ENCODE measurements around the gene LBX1.

The LBX1 gene

GRCh38 chr10:101236376-101237080, 7.3 kb upstream of the LBX1 start:
- intact Hi-C loops (cut with micrococcal nuclease), result no loop called here
- Mint-ChIP-seq H3K27me3 (peaks cover 95% of the 10 kb centered on the region), H3K4me3 (no peak overlapping the region)

GRCh38 chr10:101235766-101236165, 6.5 kb upstream of the LBX1 start:
- Mint-ChIP-seq H3K27me3 (peaks cover 95% of the 10 kb centered on the region), H3K36me3 (ENCODE audit: low read depth) (no peaks in the 10 kb centered on the region), H3K9me3 (no peaks in the 10 kb centered on the region), H3K4me3 (no peak overlapping the region), H3K27ac (no peak overlapping the region), H3K4me1 (ENCODE audit: low read depth) (peaks cover 14% of the 10 kb centered on the region)
- intact Hi-C loops (cut with micrococcal nuclease), result no loop called here

More at GRCh38 chr10:101236376-101237080, 7.3 kb upstream of the LBX1 start:
- no peaks in the 10 kb centered on the region for H3K9me3 Mint-ChIP-seq
- H3K36me3 Mint-ChIP-seq (ENCODE audit: low read depth), result no peaks in the 10 kb centered on the region
- H3K27ac Mint-ChIP-seq, result no peak overlapping the region
- H3K4me1 Mint-ChIP-seq (ENCODE audit: low read depth), result peaks cover 14% of the 10 kb centered on the region

DNA sequence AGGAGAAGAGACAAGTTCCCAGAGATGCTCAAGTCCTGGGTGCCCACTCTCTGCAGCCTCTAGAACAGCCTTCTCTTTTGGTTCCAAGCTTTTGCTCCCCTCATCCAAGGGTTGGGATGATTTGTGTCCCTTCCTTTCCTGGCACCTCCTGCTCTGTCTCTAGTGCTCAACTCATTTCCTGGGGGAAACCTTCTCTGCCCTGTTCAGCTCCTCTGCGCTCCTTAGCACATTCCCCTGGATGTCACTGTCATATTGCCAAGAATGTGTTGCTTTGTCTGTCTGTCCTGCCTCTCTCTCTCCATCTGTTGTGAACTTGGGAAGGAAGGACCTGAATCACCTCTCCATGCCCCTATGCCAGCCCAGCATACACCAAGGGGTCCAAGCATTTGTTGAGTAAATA, 5.1 kb upstream of the LBX1 start:
- H3K4me1 Mint-ChIP-seq (ENCODE audit: low read depth), result peaks cover 16% of the 10 kb centered on the region
- intact Hi-C loops (cut with micrococcal nuclease), result no loop called here
- H3K27me3 Mint-ChIP-seq, result peaks cover 97% of the 10 kb centered on the region
- no peaks in the 10 kb centered on the region for H3K9me3 Mint-ChIP-seq
- H3K36me3 Mint-ChIP-seq (ENCODE audit: low read depth), result no peaks in the 10 kb centered on the region
- no peak overlapping the region for H3K27ac Mint-ChIP-seq
- no peak overlapping the region for H3K4me3 Mint-ChIP-seq

DNA sequence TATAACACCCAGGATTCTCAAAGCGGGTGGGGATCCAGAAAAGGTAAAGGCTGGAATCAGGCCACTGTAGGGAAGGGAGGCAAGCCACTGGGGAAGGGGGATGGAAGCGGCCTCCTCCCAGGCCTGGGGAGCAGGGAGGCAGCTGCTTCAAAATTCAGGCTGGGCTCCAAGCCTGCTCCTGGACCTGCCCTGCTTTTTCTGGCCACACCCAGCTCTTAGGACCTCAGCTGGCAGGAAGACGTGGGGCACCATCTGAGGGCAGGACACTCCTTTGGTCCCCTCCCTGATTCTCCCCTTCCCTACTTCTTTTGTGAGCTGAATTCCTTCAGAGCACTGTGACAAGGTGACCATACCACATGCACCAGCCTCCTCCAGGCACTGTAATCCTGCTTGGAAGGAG, 4.6 kb upstream of the LBX1 start:
- Mint-ChIP-seq H3K27ac (no peak overlapping the region), H3K4me1 (ENCODE audit: low read depth) (peaks cover 20% of the 10 kb centered on the region), H3K27me3 (peaks cover 97% of the 10 kb centered on the region), H3K36me3 (ENCODE audit: low read depth) (no peaks in the 10 kb centered on the region), H3K4me3 (no peak overlapping the region), H3K9me3 (no peaks in the 10 kb centered on the region)
- intact Hi-C loops (cut with micrococcal nuclease), result no loop called here

DNA sequence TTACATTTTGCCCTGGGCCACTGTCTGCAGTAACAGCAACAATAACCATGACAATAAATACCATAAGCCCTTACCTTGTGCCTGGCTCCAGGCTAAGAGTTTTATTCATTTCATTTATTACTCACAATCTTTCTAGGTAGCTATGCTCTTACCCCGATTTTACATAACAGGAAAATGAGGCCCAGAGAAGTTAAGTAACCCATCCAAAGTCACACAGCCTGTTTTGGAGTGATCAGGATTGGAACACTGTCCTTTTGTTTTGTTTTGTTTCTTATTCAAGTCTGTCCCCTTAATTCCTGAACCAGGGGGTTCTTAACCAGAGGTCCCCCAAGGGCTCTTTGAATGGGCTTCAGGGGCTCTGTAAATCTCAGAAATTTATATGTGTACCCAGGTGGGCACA, 4.2 kb upstream of the LBX1 start:
- H3K4me3 Mint-ChIP-seq, result no peak overlapping the region
- intact Hi-C loops (cut with micrococcal nuclease), result no loop called here
- no peak overlapping the region for H3K27ac Mint-ChIP-seq
- H3K27me3 Mint-ChIP-seq, result peaks cover 97% of the 10 kb centered on the region
- H3K9me3 Mint-ChIP-seq, result no peaks in the 10 kb centered on the region
- H3K36me3 Mint-ChIP-seq (ENCODE audit: low read depth), result no peaks in the 10 kb centered on the region
- peaks cover 20% of the 10 kb centered on the region for H3K4me1 Mint-ChIP-seq (ENCODE audit: low read depth)

DNA sequence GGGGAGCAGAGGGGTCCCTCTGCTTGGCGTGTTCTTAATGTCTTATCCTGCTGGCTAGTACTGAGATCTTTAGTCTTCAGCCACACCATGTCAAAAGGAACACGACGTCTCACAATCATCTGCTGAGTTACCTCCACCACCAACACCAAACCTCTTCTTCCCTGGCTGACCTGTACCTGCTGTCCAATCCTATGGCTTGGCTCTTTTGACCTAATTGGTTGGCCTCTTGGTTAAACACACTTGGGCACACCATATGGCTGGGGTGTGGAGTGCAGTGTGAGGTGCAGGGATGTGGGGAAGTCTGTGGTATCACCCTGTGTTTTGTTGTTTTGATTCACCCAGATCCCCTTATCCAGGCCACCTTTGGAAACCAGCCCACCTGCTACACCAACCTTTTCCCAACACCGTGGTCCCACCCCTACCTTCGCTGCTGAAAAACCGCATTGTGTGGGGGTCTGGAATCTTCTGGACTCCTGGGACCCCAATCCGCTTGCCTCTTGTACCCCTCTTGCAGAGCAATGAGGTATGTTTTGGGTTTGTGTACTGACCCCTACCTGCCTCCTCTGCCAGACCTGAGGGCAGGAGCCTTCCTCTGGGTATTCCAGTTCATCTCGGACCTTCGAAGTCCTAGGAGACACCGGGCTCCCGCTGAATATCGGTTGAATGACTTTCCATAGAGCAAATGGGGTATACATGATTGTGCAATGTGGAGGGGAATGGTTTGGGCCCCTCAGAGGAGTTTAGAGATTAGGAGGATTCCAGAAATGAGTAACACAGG, 2.8 kb upstream of the LBX1 start:
- Mint-ChIP-seq H3K4me3 (no peak overlapping the region), H3K27me3 (peaks cover 97% of the 10 kb centered on the region), H3K4me1 (ENCODE audit: low read depth) (peaks cover 15% of the 10 kb centered on the region), H3K27ac (no peak overlapping the region), H3K9me3 (no peaks in the 10 kb centered on the region), H3K36me3 (ENCODE audit: low read depth) (no peaks in the 10 kb centered on the region)
- intact Hi-C loops (cut with micrococcal nuclease), result no loop called here

DNA sequence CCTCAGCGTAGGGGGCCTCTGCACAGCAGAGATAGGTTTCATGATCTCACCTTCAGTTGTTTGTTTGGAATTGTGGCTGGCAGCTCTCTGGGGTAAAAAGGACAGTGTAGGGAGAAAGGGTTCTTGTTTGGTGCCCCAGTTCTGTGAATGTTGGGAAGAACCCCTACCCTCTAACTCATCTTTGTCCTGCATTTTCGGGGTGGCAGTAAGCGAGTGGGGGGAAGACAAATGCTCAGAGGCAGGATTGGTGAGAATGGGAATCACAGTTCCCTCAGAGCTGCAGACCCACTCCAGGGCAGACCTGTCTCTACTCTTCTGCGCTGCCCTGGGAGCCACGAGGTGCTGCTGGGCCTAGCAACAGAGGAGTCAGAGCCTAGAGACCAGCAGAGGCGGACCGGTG, 1.8 kb upstream of the LBX1 start:
- intact Hi-C loops (cut with micrococcal nuclease), result no loop called here
- H3K4me1 Mint-ChIP-seq (ENCODE audit: low read depth), result peaks cover 15% of the 10 kb centered on the region
- no peak overlapping the region for H3K4me3 Mint-ChIP-seq
- H3K27ac Mint-ChIP-seq, result no peak overlapping the region
- peaks cover 97% of the 10 kb centered on the region for H3K27me3 Mint-ChIP-seq
- H3K36me3 Mint-ChIP-seq (ENCODE audit: low read depth), result no peaks in the 10 kb centered on the region
- no peaks in the 10 kb centered on the region for H3K9me3 Mint-ChIP-seq

DNA sequence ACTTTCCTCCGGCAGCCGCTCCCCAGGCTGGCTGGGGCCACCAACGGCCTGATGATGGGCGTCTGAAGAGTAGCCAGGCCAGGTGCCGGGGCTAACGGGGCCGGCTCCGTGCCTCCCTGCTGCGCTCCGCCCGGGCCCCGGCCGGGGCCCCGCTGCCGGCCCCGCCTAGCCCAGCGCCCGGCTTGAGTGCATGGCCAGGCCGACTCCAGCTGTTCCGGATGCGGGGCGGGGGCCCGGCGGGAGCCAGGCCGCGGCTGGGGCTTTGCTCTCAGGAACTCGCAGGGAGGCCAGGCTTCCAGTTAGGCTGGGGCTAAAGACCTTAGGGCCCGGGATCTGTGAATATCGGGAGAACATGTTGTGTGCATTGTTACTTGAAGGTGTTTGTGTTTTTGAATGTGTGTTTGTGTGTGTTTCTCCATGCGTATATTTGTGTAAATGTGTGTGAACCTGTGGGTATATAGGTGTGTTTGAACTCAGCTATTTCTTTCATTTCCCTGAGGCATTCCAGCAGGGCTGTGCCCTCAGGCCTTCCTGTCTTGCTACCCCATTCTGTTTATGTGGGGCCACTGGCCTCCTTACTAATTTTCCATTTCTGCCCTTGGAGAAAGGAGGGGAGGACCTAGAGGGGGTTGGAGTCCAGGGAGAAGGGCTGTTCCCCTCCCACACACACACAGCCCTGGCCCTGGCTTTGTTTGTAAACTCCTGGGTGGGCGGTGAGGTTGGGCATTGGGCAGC, 1.1 kb upstream of the LBX1 start:
- no peaks in the 10 kb centered on the region for H3K36me3 Mint-ChIP-seq (ENCODE audit: low read depth)
- no peak overlapping the region for H3K27ac Mint-ChIP-seq
- H3K4me3 Mint-ChIP-seq, result no peak overlapping the region
- peaks cover 16% of the 10 kb centered on the region for H3K4me1 Mint-ChIP-seq (ENCODE audit: low read depth)
- no peaks in the 10 kb centered on the region for H3K9me3 Mint-ChIP-seq
- intact Hi-C loops (cut with micrococcal nuclease), result no loop called here
- H3K27me3 Mint-ChIP-seq, result peaks cover 97% of the 10 kb centered on the region

DNA sequence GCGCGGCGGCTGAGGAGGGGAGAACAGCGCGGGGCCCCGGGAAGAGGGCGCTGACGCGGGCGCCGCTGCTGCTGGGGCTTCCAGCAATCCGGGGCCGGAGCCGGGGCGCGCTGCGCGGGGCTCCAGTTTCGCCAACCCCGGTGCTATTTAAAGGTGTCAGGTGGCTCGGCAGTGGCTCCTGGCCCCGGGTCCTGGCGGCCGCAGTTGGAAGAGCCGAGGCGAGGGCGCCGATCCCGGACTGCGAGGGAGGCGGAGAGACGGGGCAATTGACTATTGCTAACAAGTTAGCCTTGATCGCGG, 347 bp downstream of the LBX1 start:
- H3K4me1 Mint-ChIP-seq (ENCODE audit: low read depth), result peaks cover 25% of the 10 kb centered on the region
- no peaks in the 10 kb centered on the region for H3K36me3 Mint-ChIP-seq (ENCODE audit: low read depth)
- H3K27ac Mint-ChIP-seq, result no peak overlapping the region
- intact Hi-C loops (cut with micrococcal nuclease), result no loop called here
- no peak overlapping the region for H3K4me3 Mint-ChIP-seq
- peaks cover 91% of the 10 kb centered on the region for H3K27me3 Mint-ChIP-seq
- H3K9me3 Mint-ChIP-seq, result no peaks in the 10 kb centered on the region

DNA sequence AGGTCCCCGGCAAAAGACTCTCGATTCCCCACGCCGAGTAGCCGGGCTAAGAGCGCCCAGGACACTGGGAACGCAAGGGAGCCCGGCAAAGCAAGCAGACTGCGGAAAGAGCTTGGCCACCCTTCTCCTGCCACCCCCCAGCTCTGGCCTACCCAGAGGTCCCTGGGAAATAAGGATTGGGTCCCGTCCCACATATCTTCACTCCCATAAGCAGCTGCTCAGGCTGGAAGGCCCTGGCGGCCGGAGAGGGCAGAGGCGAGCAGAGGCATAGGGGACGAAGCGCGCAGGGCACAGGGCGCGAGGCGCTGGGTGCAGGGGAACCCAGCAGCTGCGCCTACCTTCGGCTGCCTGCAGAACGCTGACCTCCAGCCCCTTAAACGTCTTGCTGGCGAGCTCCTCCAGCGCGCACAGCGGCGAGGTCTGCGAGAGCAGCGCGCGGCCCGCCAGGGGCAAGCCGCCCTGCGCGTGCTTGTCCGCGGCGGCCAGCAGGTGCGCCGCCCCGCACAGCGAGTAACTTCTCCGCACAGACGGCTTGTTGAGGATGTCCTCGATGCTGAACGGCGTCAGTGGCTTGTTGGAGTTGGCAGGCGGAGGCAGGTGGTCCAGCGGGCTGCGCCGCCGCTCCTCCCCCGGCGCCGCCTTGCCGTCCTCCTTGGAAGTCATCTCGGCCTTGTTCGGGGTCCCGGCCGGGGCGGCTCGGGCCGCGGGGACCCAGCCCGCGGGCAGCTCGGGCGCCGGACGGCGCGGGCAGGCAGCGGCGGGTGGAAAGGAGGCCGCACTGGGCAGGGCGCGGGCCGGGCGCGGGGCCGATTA, 904 bp downstream of the LBX1 start:
- Mint-ChIP-seq H3K27me3 (peaks cover 91% of the 10 kb centered on the region), H3K4me1 (ENCODE audit: low read depth) (peaks cover 30% of the 10 kb centered on the region), H3K9me3 (no peaks in the 10 kb centered on the region), H3K27ac (no peak overlapping the region), H3K4me3 (no peak overlapping the region), H3K36me3 (ENCODE audit: low read depth) (no peaks in the 10 kb centered on the region)
- intact Hi-C loops (cut with micrococcal nuclease), result no loop called here

DNA sequence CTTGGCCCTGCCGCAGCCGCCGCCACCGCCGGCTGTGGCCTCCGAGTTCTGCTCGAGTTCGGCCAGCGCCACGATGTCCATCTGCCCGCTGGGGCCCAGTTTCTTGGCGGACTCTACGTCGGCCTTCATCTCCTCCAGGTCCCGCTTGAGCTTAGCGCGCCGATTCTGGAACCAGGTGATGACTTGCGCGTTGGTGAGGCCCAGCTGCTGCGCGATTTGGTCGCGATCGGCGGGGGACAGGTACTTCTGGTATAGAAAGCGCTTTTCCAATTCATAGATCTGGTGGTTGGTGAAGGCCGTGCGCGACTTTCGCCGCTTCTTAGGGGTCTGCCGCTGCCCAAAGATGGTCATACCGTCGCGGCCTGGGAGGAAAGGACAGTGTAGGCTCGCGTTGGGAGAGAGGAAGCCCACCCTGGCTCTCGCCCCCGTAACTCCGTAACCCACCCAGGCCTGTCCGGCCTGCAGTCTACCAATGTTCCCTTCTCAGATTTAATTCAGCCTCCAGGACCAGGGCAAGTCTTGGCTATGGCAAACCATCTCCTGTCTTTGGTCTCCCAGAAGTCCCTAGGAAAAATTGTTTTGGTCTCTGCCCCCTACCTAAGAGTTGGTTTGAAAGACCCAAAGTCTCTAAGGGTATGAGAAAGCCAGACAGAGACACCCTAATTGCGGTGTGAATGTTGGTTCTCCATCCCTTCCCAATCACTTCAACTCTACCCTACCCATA, 1.7 kb downstream of the LBX1 start:
- peaks cover 91% of the 10 kb centered on the region for H3K27me3 Mint-ChIP-seq
- H3K4me1 Mint-ChIP-seq (ENCODE audit: low read depth), result peaks cover 36% of the 10 kb centered on the region
- H3K4me3 Mint-ChIP-seq, result peak overlapping the region; percentile 33
- H3K27ac Mint-ChIP-seq, result no peak overlapping the region
- no peaks in the 10 kb centered on the region for H3K36me3 Mint-ChIP-seq (ENCODE audit: low read depth)
- no peaks in the 10 kb centered on the region for H3K9me3 Mint-ChIP-seq
- intact Hi-C loops (cut with micrococcal nuclease), result no loop called here

- no peak overlapping the region for H3K27ac Mint-ChIP-seq
- no peaks in the 10 kb centered on the region for H3K9me3 Mint-ChIP-seq
- H3K4me3 Mint-ChIP-seq, result peak overlapping the region; percentile 68
- peaks cover 37% of the 10 kb centered on the region for H3K4me1 Mint-ChIP-seq (ENCODE audit: low read depth)
- intact Hi-C loops (cut with micrococcal nuclease), result no loop called here
- H3K36me3 Mint-ChIP-seq (ENCODE audit: low read depth), result no peaks in the 10 kb centered on the region
- H3K27me3 Mint-ChIP-seq, result peaks cover 91% of the 10 kb centered on the region
Measured at GRCh38 chr10:101226491-101227428, 2.5 kb downstream of the LBX1 start.
